SK-N-SH (cell line): ENCODE results near the gene BEGAIN. TPM values are rescaled to one million over a fixed set of nuclear protein-coding genes. Genes with fewer than 3 reads are reported as not detected.

ENCODE experiments used
- CTCF ChIA-PET: fragments of 300-600, 350-600 bp; formaldehyde crosslinking; extraction: SDS; loops from one replicate; lab custom pipeline; 2021; lab: Yijun Ruan, JAX
- POLR2A ChIA-PET: fragments of 350-600 bp; sonication (Branson Sonifier 250); formaldehyde crosslinking; extraction: SDS; loops from one replicate; lab custom pipeline; 2020; ENCODE audit warnings: antibody characterized with exemption, inconsistent platforms; lab: Yijun Ruan, JAX
- DNase-seq: peaks from one replicate; pipeline ENCODE4 v3.0.0; 2012
- H2AFZ ChIP-seq: fragments of 200-600 bp; sonication (generic); 2 replicates; pipeline ENCODE4 v1.8.1; 2016; ENCODE audit warnings: antibody characterized with exemption, mild to moderate bottlenecking, low read depth
- H3F3A ChIP-seq: fragments of 200-600 bp; sonication (generic); replicated peaks from 2 replicates; pipeline ENCODE3; 2016; ENCODE audit warnings: antibody characterized with exemption, mild to moderate bottlenecking; ENCODE audit not compliant: insufficient read depth
- H3K27ac ChIP-seq, 2 experiments: fragments of 200-500 bp in 1 of 2; fragments of 200-600 bp in 1 of 2; sonication (Bioruptor generic) in 1 of 2; sonication (generic), shearing (Covaris generic) in 1 of 2; 2 replicates each; pipeline versions ENCODE4 v1.5.1 to v1.6.1; 2014 to 2016; ENCODE audit warnings: low read depth in 2 of 2, inconsistent platforms in 1 of 2, low read length in 1 of 2, mild to moderate bottlenecking in 1 of 2, mixed read lengths in 1 of 2
- H3K27me3 ChIP-seq: fragments of 200-600 bp; sonication (generic), shearing (Covaris generic); 2 replicates; pipeline ENCODE4 v1.6.1; 2016; ENCODE audit warnings: mixed run types; ENCODE audit not compliant: insufficient read depth
- H3K36me3 ChIP-seq, 2 experiments: fragments of 200-500 bp in 1 of 2; fragments of 200-600 bp in 1 of 2; sonication (Bioruptor generic) in 1 of 2; sonication (generic) in 1 of 2; replicated peaks in 1 of 2; 2 replicates each; pipeline versions ENCODE3 to v1.5.1; 2014 to 2016; ENCODE audit warnings: low read length in 1 of 2, mild to moderate bottlenecking in 1 of 2; ENCODE audit not compliant: insufficient read depth in 2 of 2, control insufficient read depth in 1 of 2
- H3K4me1 ChIP-seq, 2 experiments: fragments of 200-500 bp in 1 of 2; fragments of 200-600 bp in 1 of 2; sonication (Bioruptor generic) in 1 of 2; sonication (generic), shearing (Covaris generic) in 1 of 2; 2 replicates each; pipeline versions ENCODE4 v1.5.1 to v1.6.1; 2014 to 2016; ENCODE audit warnings: low read depth in 1 of 2, low read length in 1 of 2, mixed run types in 1 of 2; ENCODE audit not compliant: insufficient read depth in 2 of 2, control insufficient read depth in 1 of 2
- H3K4me2 ChIP-seq: fragments of 200-600 bp; sonication (generic), shearing (Covaris generic); 2 replicates; pipeline ENCODE4 v1.6.1; 2017; ENCODE audit warnings: mixed run types
- H3K4me3 ChIP-seq, 2 experiments: fragments of 200-500 bp in 1 of 2; fragments of 200-600 bp in 1 of 2; sonication (Bioruptor generic) in 1 of 2; sonication (generic), shearing (Covaris generic) in 1 of 2; 2 replicates each; pipeline versions ENCODE4 v1.5.1 to v1.8.1; 2014 to 2016; ENCODE audit warnings: low read depth in 2 of 2, inconsistent platforms in 1 of 2, low read length in 1 of 2, mild to moderate bottlenecking in 1 of 2, mixed read lengths in 1 of 2, moderate library complexity in 1 of 2
- H3K79me2 ChIP-seq: fragments of 200-600 bp; sonication (generic); 2 replicates; pipeline ENCODE4 v1.8.1; 2017; ENCODE audit warnings: mild to moderate bottlenecking; ENCODE audit not compliant: insufficient read depth
- H3K9ac ChIP-seq: fragments of 200-600 bp; sonication (generic); 2 replicates; pipeline ENCODE4 v1.6.1; 2017; ENCODE audit warnings: mixed run types
- H3K9me2 ChIP-seq: fragments of 200-600 bp; sonication (generic); 2 replicates; pipeline ENCODE4 v1.6.1; 2017; ENCODE audit warnings: mixed run types
- H3K9me3 ChIP-seq: fragments of 200-600 bp; sonication (generic); 2 replicates; pipeline ENCODE4 v1.6.1; 2017; ENCODE audit warnings: mixed run types, mild to moderate bottlenecking, moderate library complexity
- H4K20me1 ChIP-seq: fragments of 200-600 bp; sonication (generic); 2 replicates; pipeline ENCODE4 v1.6.1; 2017; ENCODE audit warnings: mild to moderate bottlenecking, mixed run types; ENCODE audit not compliant: insufficient read depth
- CHD2 ChIP-seq: fragments of 150-350 bp; IDR thresholded peaks from 2 replicates; pipeline ENCODE4 v1.6.1; 2018; ENCODE audit warnings: low read length; ENCODE audit not compliant: partially characterized antibody
- ELF1 ChIP-seq: IDR thresholded peaks from 2 replicates; pipeline ENCODE4 v1.4.0; 2012
- EZH2phosphoT487 ChIP-seq: fragments of 200-600 bp; sonication (generic); IDR thresholded peaks from 2 replicates; pipeline ENCODE4 v1.6.1; 2017; ENCODE audit warnings: low read depth, mixed run types, mild to moderate bottlenecking, antibody characterized with exemption, moderate library complexity, borderline replicate concordance
- FOXM1 ChIP-seq: IDR thresholded peaks from 2 replicates; pipeline ENCODE4 v1.4.0; 2012; ENCODE audit warnings: low read depth, mild to moderate bottlenecking
- GABPA ChIP-seq: IDR thresholded peaks from 2 replicates; pipeline ENCODE4 v1.4.0; 2012; ENCODE audit warnings: low read depth, mild to moderate bottlenecking
- GATA2 ChIP-seq: sonication (generic); formaldehyde crosslinking; IDR thresholded peaks from 2 replicates; pipeline ENCODE4 v1.5.0; 2020; ENCODE audit warnings: mild to moderate bottlenecking, missing genetic modification reagents
- MEF2A ChIP-seq: IDR thresholded peaks from 2 replicates; pipeline ENCODE4 v1.4.0; 2012; ENCODE audit warnings: low read depth, borderline replicate concordance
- MXI1 ChIP-seq: IDR thresholded peaks from 2 replicates; pipeline ENCODE4 v1.6.1; 2012; ENCODE audit warnings: mild to moderate bottlenecking, low read depth, low read length, improper control_type of control experiment
- NFIC ChIP-seq: IDR thresholded peaks from 2 replicates; pipeline ENCODE4 v1.4.0; 2012; ENCODE audit warnings: borderline replicate concordance
- POLR2AphosphoS5 ChIP-seq: IDR thresholded peaks from 2 replicates; pipeline ENCODE4 v1.6.1; 2012; ENCODE audit warnings: low read depth, low read length
- RAD21 ChIP-seq: IDR thresholded peaks from 2 replicates; pipeline ENCODE4 v1.6.1; 2012; ENCODE audit warnings: mild to moderate bottlenecking, low read length
- RCOR1 ChIP-seq: fragments of 150-350 bp; IDR thresholded peaks from 2 replicates; pipeline ENCODE4 v1.6.1; 2017; ENCODE audit warnings: antibody characterized with exemption, low read length
- RFX5 ChIP-seq: IDR thresholded peaks from 2 replicates; pipeline ENCODE4 v1.6.1; 2012; ENCODE audit warnings: mild to moderate bottlenecking, improper control_type of control experiment, low read length
- SIN3A ChIP-seq: IDR thresholded peaks from 2 replicates; pipeline ENCODE4 v1.6.1; 2012; ENCODE audit warnings: low read depth, mild to moderate bottlenecking, low read length, moderate library complexity, borderline replicate concordance
- TAF1 ChIP-seq: IDR thresholded peaks from 2 replicates; pipeline ENCODE4 v1.6.1; 2012; ENCODE audit warnings: low read depth, mild to moderate bottlenecking, low read length, moderate library complexity, borderline replicate concordance
- YY1 ChIP-seq: IDR thresholded peaks from 2 replicates; pipeline ENCODE4 v1.4.0; 2012; ENCODE audit warnings: low read depth, mild to moderate bottlenecking
- WGBS: methylation state at CpG from one replicate; pipeline ENCODE4 v1.1.6; 2017; ENCODE audit warnings: low lambda C conversion rate; 5-methylcytosine and 5-hydroxymethylcytosine counted together
- polyA plus RNA-seq, 3 experiments: library from polyadenylated mRNA; depleted of rRNA; stranded (reverse); fragments of >200 nt; gene quantifications; 2 replicates each; pipeline ENCODE4 v1.2.3, GENCODE V29; 2012
- TF ChIP-seq, protein P1 (sequence below): IDR thresholded peaks from 2 replicates; pipeline ENCODE4 v1.6.1; 2012; ENCODE audit warnings: mild to moderate bottlenecking, low read depth, low read length, moderate library complexity
- TF ChIP-seq, protein P2 (sequence below): fragments of 150-350 bp; IDR thresholded peaks from 2 replicates; pipeline ENCODE4 v1.6.1; 2016; ENCODE audit warnings: mild to moderate bottlenecking, low read depth, low read length
- TF ChIP-seq, protein P3 (sequence below): fragments of 150-350 bp; IDR thresholded peaks from 2 replicates; pipeline ENCODE4 v1.6.1; 2017; ENCODE audit warnings: antibody characterized with exemption, low read length, low read depth, borderline replicate concordance

BEGAIN gene
- polyA plus RNA-seq, 1 of the 3 experiments (the other 2 are of a cell fraction) = 4.2 TPM

DNA sequence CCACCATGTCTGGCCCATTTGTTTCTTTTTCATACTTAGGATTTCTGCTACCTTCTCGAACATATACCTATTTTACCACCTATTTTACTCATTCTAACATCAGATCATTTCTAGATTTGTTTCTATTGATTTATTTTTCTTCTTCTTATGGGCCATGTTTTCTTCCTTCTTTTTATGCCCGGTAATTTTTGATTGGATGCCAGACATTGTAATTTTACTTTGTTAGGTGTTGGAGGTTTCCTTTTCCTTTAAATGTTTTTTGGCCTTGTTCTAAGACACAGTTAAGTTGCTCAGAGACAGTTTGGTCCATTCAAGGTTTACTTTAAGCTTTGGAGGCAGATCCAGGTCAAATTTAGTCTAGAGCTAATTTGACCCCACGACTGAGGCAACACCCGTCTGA is 14.7 kb upstream of the BEGAIN start:
- no peak for DNase-seq
- H4K20me1 ChIP-seq = no peaks in the 10 kb centered on the region
- H3K9ac ChIP-seq = no peak overlapping the region
- ChIA-PET CTCF (no interaction called here), POLR2A (no interaction called here)
- no peaks in the 10 kb centered on the region for H3K9me2 ChIP-seq
- H2AFZ ChIP-seq = no peak overlapping the region
- no peaks in the 10 kb centered on the region for H3F3A ChIP-seq
- no peak overlapping the region for H3K27ac ChIP-seq
- H3K4me3 ChIP-seq = no peak overlapping the region
- 53% methylated on average over 4 of the region's 4 CpGs for WGBS
- H3K4me1 ChIP-seq = peaks cover 0 to 18% of the 10 kb centered on the region in 2 experiments; a peak in 1 of 4 replicates
- TF ChIP-seq MXI1 (no peak), EZH2phosphoT487 (no peak), RFX5 (no peak), GATA2 (CRISPR knock-in tag) (no peak), RCOR1 (no peak), CHD2 (no peak), POLR2AphosphoS5 (no peak), RAD21 (no peak), TAF1 (no peak), NFIC (no peak), MEF2A (no peak), SIN3A (no peak), YY1 (no peak), ELF1 (no peak), GABPA (no peak), FOXM1 (no peak)
- TF ChIP-seq, protein P1, sequence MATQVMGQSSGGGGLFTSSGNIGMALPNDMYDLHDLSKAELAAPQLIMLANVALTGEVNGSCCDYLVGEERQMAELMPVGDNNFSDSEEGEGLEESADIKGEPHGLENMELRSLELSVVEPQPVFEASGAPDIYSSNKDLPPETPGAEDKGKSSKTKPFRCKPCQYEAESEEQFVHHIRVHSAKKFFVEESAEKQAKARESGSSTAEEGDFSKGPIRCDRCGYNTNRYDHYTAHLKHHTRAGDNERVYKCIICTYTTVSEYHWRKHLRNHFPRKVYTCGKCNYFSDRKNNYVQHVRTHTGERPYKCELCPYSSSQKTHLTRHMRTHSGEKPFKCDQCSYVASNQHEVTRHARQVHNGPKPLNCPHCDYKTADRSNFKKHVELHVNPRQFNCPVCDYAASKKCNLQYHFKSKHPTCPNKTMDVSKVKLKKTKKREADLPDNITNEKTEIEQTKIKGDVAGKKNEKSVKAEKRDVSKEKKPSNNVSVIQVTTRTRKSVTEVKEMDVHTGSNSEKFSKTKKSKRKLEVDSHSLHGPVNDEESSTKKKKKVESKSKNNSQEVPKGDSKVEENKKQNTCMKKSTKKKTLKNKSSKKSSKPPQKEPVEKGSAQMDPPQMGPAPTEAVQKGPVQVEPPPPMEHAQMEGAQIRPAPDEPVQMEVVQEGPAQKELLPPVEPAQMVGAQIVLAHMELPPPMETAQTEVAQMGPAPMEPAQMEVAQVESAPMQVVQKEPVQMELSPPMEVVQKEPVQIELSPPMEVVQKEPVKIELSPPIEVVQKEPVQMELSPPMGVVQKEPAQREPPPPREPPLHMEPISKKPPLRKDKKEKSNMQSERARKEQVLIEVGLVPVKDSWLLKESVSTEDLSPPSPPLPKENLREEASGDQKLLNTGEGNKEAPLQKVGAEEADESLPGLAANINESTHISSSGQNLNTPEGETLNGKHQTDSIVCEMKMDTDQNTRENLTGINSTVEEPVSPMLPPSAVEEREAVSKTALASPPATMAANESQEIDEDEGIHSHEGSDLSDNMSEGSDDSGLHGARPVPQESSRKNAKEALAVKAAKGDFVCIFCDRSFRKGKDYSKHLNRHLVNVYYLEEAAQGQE = no peak
- TF ChIP-seq, protein P2, sequence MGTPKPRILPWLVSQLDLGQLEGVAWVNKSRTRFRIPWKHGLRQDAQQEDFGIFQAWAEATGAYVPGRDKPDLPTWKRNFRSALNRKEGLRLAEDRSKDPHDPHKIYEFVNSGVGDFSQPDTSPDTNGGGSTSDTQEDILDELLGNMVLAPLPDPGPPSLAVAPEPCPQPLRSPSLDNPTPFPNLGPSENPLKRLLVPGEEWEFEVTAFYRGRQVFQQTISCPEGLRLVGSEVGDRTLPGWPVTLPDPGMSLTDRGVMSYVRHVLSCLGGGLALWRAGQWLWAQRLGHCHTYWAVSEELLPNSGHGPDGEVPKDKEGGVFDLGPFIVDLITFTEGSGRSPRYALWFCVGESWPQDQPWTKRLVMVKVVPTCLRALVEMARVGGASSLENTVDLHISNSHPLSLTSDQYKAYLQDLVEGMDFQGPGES = no peak
- TF ChIP-seq, protein P3, sequence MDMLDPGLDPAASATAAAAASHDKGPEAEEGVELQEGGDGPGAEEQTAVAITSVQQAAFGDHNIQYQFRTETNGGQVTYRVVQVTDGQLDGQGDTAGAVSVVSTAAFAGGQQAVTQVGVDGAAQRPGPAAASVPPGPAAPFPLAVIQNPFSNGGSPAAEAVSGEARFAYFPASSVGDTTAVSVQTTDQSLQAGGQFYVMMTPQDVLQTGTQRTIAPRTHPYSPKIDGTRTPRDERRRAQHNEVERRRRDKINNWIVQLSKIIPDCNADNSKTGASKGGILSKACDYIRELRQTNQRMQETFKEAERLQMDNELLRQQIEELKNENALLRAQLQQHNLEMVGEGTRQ = no peak
- no peak overlapping the region for H3K4me2 ChIP-seq
- H3K36me3 ChIP-seq = no peaks in the 10 kb centered on the region
- H3K79me2 ChIP-seq = no peaks in the 10 kb centered on the region
- H3K9me3 ChIP-seq = peaks cover 7% of the 10 kb centered on the region; the same call in 1 of the 2 replicates
- H3K27me3 ChIP-seq = 0 out of 2 replicates have a peak, but pooled peaks cover under 1% of the 10 kb centered on the region
